Superior temporal gyrus (tissue), 1 donor: ENCODE results near the gene UROS.

Experiments
- DNase-seq: peaks from one replicate; pipeline ENCODE4 v3.0.0-alpha.2; 2016; ENCODE audit errors: extremely low spot score

Gene UROS

DNA sequence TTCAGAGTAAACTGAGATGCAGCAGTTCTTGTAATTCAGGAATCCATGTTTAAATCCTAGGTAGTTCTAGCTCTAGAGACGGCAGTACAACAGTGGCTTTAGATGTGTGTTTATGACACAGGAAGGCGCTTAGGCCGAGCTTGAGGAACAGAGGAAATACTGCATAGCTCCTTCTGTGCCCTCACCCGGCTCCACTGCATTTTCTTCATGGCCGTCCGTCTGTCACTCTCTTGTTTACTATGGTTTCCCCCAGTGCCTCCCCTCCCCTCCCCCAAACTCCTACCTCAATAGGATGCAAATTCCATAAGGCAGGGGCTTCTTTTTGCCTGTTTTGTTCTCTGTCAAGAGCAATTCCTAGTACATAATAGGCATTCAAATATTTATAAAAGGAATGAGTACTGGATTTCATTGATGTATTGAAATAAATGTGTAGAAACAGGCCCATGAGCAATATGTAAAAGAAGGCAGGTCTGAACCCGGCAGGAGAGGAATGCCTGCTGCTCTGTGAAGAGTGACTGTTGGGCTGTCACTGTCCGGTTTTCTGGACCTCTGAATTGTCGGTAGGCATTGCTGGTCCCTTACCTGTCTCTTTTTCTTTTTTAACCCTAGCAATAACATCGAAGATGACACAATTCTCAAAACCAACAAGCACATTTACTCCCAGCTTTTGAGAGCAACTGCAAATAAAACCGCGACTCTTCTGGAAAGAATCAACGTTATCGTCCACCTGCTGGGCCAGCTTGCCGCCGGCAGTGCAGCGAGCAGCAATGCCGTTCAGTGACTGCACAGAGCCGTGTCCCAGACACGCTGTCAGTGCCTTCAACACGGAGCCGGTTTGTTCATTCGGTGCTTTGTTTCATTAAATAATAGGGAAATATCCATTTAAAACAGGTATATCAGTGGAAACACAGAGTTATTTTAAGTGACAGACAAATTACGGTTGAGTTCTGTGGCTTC lies 60.1 kb downstream of the UROS start:
- no peak for DNase-seq

DNA sequence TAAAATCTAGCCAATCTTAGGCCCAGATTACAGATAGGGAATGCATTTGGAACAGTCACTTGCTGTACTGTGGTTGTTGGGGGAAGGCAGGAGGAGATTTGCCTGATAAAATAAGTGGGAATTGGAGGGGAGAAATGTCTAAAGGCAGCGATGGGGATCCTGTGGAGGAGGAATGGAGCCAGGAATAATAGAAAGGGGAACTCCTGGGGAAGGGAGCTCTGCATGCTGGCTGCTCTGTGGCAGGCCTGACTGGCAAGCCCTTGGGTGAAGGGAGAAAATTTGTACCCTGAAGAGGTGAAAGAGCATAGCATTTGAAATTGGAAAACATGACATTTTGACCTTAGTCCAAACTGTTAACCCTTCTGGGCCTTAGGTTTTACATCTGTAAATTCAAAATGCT lies 61.1 kb downstream of the UROS start:
- no peak for DNase-seq

- no peak for DNase-seq
Observed at GRCh38 chr10:125757742-125758141, 65.3 kb downstream of the UROS start.

DNA sequence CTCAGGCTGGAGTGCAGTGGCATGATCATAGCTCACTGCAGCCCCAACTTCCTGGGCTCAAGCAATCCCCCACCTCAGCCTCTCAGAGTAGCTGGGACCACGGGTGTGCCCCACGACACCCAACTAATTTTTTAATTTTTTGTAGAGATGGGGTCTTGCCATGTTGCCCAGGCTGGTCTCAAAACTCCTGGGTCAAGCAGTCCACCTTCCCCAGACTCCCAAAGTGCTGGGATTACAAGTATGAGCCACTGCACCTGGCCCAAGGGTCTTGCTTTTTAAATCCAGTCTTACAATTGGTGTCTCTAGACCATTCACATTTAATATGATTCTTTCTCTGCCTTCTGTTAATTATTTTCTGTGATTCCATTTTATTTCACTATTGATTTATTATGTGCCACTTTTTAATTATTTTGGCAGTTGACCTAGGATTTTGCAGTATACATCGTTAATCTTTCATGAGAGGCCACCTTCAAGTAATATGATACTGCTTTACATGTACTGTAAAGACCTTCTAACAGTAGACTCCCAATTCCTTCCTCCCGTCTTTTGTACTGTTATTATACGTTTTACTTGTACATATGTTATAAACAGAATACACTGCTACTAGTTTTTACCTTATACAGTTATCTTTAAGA lies 66.1 kb downstream of the UROS start:
- no peak for DNase-seq

DNA sequence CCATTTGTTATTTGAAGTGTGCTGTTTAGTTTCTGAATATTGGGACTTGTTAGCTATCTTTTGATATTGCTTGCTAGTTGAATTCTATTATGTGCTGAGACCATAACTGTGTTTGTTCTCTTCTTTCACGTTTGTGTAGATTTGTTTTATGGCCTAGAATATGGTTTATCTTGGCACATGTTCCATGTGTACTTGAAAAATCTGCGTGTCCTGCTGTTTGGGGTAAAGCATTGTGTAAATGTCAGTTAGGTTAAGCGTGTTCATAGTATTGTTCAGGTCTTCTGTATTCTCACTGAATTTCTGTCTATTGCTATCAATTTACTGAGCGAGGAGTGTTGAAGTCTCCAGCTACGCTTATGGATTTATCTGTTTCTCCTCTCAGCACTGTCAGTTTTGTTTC lies 66.9 kb downstream of the UROS start:
- no peak for DNase-seq

- no peak for DNase-seq
Observed at GRCh38 chr10:125747417-125747816, 75.6 kb downstream of the UROS start.

GRCh38 chr10:125744909-125745308 lies 78.1 kb downstream of the UROS start:
- DNase-seq = no peak

GRCh38 chr10:125742465-125742864 lies 80.6 kb downstream of the UROS start:
- DNase-seq = peak; percentile 40

DNA sequence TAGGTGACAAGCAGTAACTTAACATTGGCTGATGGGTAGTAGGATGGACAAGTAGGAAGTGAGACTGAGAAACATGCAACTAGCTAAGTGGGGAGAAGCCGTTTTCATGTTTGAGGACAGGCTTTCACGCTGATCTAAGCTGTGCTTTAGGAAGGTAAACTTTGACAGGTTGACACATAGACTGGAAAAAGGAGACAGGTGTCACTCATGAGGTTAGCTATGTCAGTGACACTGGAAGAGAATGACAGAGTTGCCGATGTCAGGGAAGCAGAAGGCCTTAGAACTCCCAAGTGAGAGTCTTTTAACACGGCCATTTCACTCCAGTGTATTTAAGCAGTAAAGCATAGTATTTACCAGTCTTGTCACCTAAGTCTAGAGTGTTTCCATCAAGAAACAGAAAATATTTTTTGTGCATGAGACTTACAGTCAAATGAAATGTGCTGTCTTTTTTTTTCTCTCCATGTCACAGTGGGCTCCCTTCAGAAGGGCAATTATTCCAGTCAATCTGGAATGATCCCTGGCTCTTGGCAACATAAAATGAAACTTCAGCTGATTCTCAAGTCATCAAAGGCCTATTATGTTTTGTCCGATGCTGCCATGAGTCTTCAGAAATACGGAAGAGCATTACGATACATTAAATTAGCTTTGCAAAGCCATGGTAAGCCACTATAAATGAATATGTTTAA lies 82.9 kb downstream of the UROS start:
- DNase-seq = peak; percentile 31
